ENCODE measurements around the gene METAP1D. TPM values are rescaled to one million over a fixed set of nuclear protein-coding genes. Genes with fewer than 3 reads are reported as not detected.

Gene METAP1D
- total RNA-seq, 1 experiment from 2014 or later: 20.7 TPM

GRCh38 chr2:172091000-172091641 lies 91.4 kb downstream of the METAP1D start:
- Histone ChIP-seq H3K4me3 (ENCODE audit: low read length) (no peak overlapping the region), H2AFZ (ENCODE audit: low read length) (no peak overlapping the region), H3K4me2 (ENCODE audit: low read depth, low read length, poor library complexity, severe bottlenecking) (no peak overlapping the region), H3K27ac (ENCODE audit: low read length) (no peak overlapping the region), H3K36me3 (ENCODE audit: insufficient read depth, low read length) (no peaks in the 10 kb centered on the region), H3K4me1 (ENCODE audit: low read length) (peaks cover 22% of the 10 kb centered on the region), H3K9me3 (ENCODE audit: low read length) (no peaks in the 10 kb centered on the region), H3K79me2 (ENCODE audit: low read length) (no peaks in the 10 kb centered on the region), H3K9me2 (replicated peaks; ENCODE audit: insufficient read depth, low read length) (no peaks in the 10 kb centered on the region), H4K20me1 (ENCODE audit: insufficient read depth, low read depth, low read length) (no peaks in the 10 kb centered on the region), H3K27me3 (ENCODE audit: low read length) (no peaks in the 10 kb centered on the region), H3K9ac (ENCODE audit: low read length) (no peak overlapping the region)
- DNase-seq: no peak

GRCh38 chr2:172091761-172092566 lies 92.2 kb downstream of the METAP1D start:
- Histone ChIP-seq H3K4me2 (ENCODE audit: low read depth, low read length, poor library complexity, severe bottlenecking) (no peak overlapping the region), H4K20me1 (ENCODE audit: insufficient read depth, low read depth, low read length) (no peaks in the 10 kb centered on the region), H3K9me3 (ENCODE audit: low read length) (no peaks in the 10 kb centered on the region), H2AFZ (ENCODE audit: low read length) (peak overlapping the region; percentile 8; the same call in 1 of the 2 replicates), H3K4me3 (ENCODE audit: low read length) (no peak overlapping the region), H3K27ac (ENCODE audit: low read length) (no peak overlapping the region), H3K79me2 (ENCODE audit: low read length) (no peaks in the 10 kb centered on the region), H3K27me3 (ENCODE audit: low read length) (no peaks in the 10 kb centered on the region), H3K4me1 (ENCODE audit: low read length) (peaks cover 31% of the 10 kb centered on the region), H3K9ac (ENCODE audit: low read length) (no peak overlapping the region), H3K36me3 (ENCODE audit: insufficient read depth, low read length) (no peaks in the 10 kb centered on the region), H3K9me2 (replicated peaks; ENCODE audit: insufficient read depth, low read length) (no peaks in the 10 kb centered on the region)
- DNase-seq: no peak

- Histone ChIP-seq H3K4me1 (ENCODE audit: low read length) (peaks cover 36% of the 10 kb centered on the region), H3K9me2 (replicated peaks; ENCODE audit: insufficient read depth, low read length) (no peaks in the 10 kb centered on the region), H3K9ac (ENCODE audit: low read length) (no peak overlapping the region), H3K4me2 (ENCODE audit: low read depth, low read length, poor library complexity, severe bottlenecking) (no peak overlapping the region), H3K9me3 (ENCODE audit: low read length) (no peaks in the 10 kb centered on the region), H3K27me3 (ENCODE audit: low read length) (no peaks in the 10 kb centered on the region), H3K27ac (ENCODE audit: low read length) (no peak overlapping the region), H3K36me3 (ENCODE audit: insufficient read depth, low read length) (no peaks in the 10 kb centered on the region), H3K79me2 (ENCODE audit: low read length) (no peaks in the 10 kb centered on the region), H2AFZ (ENCODE audit: low read length) (no peak overlapping the region), H3K4me3 (ENCODE audit: low read length) (no peak overlapping the region), H4K20me1 (ENCODE audit: insufficient read depth, low read depth, low read length) (no peaks in the 10 kb centered on the region)
- DNase-seq: no peak
Measured at GRCh38 chr2:172092716-172093415, 93.1 kb downstream of the METAP1D start.

GRCh38 chr2:172093416-172094293 lies 93.9 kb downstream of the METAP1D start:
- peaks cover 37% of the 10 kb centered on the region for H3K4me1 ChIP-seq (ENCODE audit: low read length)
- no peaks in the 10 kb centered on the region for H3K9me3 ChIP-seq (ENCODE audit: low read length)
- no peaks in the 10 kb centered on the region for H3K27me3 ChIP-seq (ENCODE audit: low read length)
- no peak for DNase-seq
- no peak overlapping the region; the same call in 1 of the 2 replicates for H2AFZ ChIP-seq (ENCODE audit: low read length)
- H4K20me1 ChIP-seq (ENCODE audit: insufficient read depth, low read depth, low read length): no peaks in the 10 kb centered on the region
- H3K4me2 ChIP-seq (ENCODE audit: low read depth, low read length, poor library complexity, severe bottlenecking): peak overlapping the region; percentile 91
- no peak overlapping the region for H3K27ac ChIP-seq (ENCODE audit: low read length)
- peak overlapping the region; percentile 75; the same call in 1 of the 2 replicates for H3K9ac ChIP-seq (ENCODE audit: low read length)
- no peaks in the 10 kb centered on the region for H3K36me3 ChIP-seq (ENCODE audit: insufficient read depth, low read length)
- no peaks in the 10 kb centered on the region for H3K9me2 ChIP-seq (replicated peaks; ENCODE audit: insufficient read depth, low read length)
- H3K4me3 ChIP-seq (ENCODE audit: low read length): peak overlapping the region; percentile 66; the same call in 1 of the 2 replicates
- H3K79me2 ChIP-seq (ENCODE audit: low read length): no peaks in the 10 kb centered on the region

GRCh38 chr2:172094294-172095145 lies 94.8 kb downstream of the METAP1D start:
- peak overlapping the region; percentile 91 for H3K4me2 ChIP-seq (ENCODE audit: low read depth, low read length, poor library complexity, severe bottlenecking)
- peaks cover 46% of the 10 kb centered on the region for H3K4me1 ChIP-seq (ENCODE audit: low read length)
- no peaks in the 10 kb centered on the region for H3K9me2 ChIP-seq (replicated peaks; ENCODE audit: insufficient read depth, low read length)
- peak overlapping the region; percentile 75 for H3K9ac ChIP-seq (ENCODE audit: low read length)
- no peaks in the 10 kb centered on the region for H3K36me3 ChIP-seq (ENCODE audit: insufficient read depth, low read length)
- H3K27ac ChIP-seq (ENCODE audit: low read length): no peak overlapping the region
- no peaks in the 10 kb centered on the region for H3K9me3 ChIP-seq (ENCODE audit: low read length)
- no peaks in the 10 kb centered on the region for H3K79me2 ChIP-seq (ENCODE audit: low read length)
- H2AFZ ChIP-seq (ENCODE audit: low read length): peak overlapping the region; percentile 88
- no peaks in the 10 kb centered on the region for H4K20me1 ChIP-seq (ENCODE audit: insufficient read depth, low read depth, low read length)
- no peaks in the 10 kb centered on the region for H3K27me3 ChIP-seq (ENCODE audit: low read length)
- DNase-seq: peak; percentile 66
- peak overlapping the region; percentile 66 for H3K4me3 ChIP-seq (ENCODE audit: low read length)

GRCh38 chr2:172095146-172095904 lies 95.6 kb downstream of the METAP1D start:
- Histone ChIP-seq H2AFZ (ENCODE audit: low read length) (peak overlapping the region; percentile 88), H3K27ac (ENCODE audit: low read length) (no peak overlapping the region), H3K79me2 (ENCODE audit: low read length) (no peaks in the 10 kb centered on the region), H3K4me2 (ENCODE audit: low read depth, low read length, poor library complexity, severe bottlenecking) (peak overlapping the region; percentile 91), H4K20me1 (ENCODE audit: insufficient read depth, low read depth, low read length) (no peaks in the 10 kb centered on the region), H3K9me3 (ENCODE audit: low read length) (no peaks in the 10 kb centered on the region), H3K4me3 (ENCODE audit: low read length) (peak overlapping the region; percentile 66), H3K36me3 (ENCODE audit: insufficient read depth, low read length) (no peaks in the 10 kb centered on the region), H3K27me3 (ENCODE audit: low read length) (no peaks in the 10 kb centered on the region), H3K4me1 (ENCODE audit: low read length) (peaks cover 54% of the 10 kb centered on the region), H3K9ac (ENCODE audit: low read length) (peak overlapping the region; percentile 75), H3K9me2 (replicated peaks; ENCODE audit: insufficient read depth, low read length) (no peaks in the 10 kb centered on the region)
- DNase-seq: peak; percentile 75

Measured in Karpas-422 (cell line).